Superior temporal gyrus (tissue), 1 donor: ENCODE data around the gene CBLIF.
"Not testable (repeated sequence)": the region's sequence is repeated elsewhere in the genome, so short reads cannot be mapped to it uniquely, and the experiment has no call there.

Experiments used
- DNase-seq: peaks from one replicate; pipeline ENCODE4 v3.0.0-alpha.2; 2016; ENCODE audit errors: extremely low spot score

Gene CBLIF

DNA sequence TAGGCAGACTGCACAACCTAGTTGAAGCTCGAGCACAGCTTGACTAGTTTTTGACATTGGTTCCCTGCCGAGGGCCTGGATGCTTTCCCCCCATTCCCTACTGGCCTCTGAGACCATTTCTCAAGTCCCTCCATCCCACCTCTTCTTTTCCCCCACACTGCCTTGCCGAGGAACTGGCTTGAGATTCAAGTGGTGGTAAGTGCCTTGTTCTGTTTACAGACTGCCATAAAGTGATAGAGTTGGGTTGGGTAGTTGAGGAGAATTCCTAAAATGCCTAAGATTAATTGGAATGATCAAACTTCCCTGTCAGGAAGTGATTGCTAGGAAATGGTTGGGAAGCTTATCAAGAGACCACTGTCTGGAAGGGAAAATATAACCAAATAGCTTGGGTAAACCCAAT, 50.9 kb downstream of the CBLIF start:
- DNase-seq = no peak

DNA sequence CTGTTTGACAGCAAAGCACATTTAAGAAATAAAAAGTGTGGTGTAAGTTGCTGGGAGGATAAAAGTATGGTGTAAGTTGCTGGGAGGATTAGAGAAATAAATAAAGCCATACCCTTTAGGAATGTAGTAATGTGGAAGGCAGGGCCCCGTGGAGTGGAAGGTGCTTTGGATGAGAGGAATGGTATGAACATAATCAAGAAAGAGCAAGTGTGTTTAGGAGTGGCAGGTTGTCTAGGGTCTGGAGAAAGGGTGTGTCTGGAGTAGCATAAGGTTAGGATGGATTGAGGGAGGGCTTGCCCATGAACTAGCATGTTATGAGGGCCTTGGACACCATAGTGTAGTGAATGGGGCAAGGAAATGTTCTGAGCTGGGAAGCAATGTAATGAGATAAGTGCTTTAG, 52.8 kb downstream of the CBLIF start:
- DNase-seq = no peak

DNA sequence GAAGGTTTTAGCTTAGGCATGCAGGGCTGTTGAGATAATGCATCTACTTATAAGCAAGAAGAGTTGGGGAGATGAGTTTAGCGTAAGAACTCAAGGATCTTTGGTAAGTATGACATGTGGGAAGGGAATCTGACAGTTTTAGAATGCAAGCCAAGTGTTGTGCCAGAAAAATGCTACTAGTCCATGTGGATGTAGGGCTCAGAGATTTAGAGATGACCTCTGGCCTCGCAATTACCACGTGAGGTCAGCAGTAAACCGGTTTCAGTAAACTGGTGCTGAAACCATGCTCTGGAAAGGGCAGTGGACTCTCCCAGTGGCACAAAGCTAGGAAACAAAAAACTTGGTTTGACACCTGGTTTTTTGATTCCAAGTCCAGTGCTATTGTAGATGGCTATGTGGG, 53.7 kb downstream of the CBLIF start:
- no peak for DNase-seq

DNA sequence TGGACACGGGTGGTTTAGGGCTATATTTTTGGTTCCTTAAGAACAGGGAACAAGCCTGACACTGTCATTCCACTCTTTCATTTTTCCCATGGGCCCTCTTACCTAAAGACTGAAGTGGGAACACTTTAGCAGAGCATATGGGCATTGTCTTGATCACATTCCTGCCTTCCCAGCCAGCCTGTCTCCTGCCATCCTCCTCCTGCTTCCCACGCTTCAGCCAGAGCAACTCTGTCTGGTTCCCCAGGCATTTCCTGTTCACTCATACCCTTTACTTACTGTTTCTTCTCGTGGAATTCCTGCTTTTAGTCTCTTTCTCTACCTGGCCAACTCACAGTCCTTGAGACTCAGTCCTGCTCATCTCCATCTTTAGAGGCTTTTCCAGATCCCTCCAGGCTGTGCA, 57.5 kb downstream of the CBLIF start:
- DNase-seq = no peak

DNA sequence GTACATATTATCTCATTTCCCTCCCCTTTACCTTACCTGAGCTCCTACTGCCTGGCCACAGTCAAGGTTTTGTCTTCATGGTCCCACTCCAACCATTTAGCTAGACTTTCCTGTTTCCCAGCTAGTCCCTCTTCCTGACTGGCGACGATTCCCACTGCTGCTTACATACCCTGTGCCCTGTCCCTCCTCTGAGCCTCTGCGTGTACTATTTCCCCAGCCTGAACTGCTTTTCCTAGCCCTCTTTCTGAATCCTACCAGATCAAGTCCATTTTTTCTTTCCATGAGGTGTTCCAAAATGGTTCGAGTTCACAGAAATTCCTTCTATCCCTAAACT, 58.1 kb downstream of the CBLIF start:
- no peak for DNase-seq

DNA sequence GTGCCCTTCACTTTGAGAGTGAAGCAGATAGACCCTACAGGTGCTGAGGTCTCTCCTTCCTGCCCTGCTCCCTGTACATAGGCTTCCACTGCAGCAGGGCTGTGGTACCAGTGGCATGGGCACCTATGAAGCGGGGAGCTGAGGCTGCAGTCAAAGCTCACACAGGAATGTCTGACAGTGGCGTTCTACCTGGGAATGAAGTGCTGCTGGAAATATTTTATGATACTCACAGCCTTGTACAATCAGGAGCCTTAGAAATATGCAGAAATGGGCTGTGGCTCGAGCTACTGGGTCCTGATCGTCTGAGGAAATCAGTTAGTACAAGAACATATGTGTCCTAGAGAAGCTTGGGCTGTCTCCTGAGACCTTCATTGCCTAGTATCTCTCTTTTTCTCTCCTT, 59.5 kb downstream of the CBLIF start:
- no peak for DNase-seq

DNA sequence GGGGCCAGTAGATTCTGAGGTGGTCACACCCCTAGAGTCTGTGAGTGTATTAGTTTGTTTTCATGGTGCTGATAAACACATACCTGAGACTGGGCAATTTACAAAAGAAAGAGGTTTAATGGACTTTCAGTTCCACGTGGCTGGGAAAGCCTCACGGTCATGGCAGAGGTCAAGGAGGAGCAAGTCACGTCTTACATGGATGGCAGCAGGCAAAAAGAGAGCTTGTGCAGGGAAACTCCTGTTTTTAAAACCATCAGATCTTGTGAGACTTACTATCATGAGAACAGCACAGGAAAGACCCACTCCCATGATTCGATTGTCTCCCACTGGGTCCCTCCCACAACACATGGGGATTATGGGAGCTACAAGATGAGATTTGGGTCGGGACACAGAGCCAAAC, 60.9 kb downstream of the CBLIF start:
- DNase-seq = not testable (repeated sequence)

DNA sequence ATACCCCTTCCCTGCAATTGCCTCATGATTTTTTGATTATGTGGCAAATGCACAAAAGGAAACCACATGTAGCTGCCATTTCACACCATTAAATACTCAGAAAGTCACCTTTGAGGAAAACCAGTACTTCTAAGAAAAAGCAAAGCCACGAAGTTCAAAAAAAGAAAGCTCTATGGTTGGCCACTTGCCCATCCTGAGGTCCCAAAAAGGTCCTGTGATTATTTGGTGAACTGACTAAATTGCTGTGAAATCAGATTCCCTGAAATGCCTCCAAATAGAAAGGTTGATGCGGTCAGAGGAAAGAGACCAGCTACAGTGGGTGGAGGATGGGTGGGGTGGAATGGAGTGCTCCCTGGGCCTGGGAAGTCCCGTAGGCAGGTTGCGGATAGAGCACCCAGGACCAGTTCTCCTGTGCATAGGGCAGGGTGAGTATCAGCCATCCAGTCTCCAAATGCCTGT, 61.6 kb downstream of the CBLIF start:
- DNase-seq = no peak

DNA sequence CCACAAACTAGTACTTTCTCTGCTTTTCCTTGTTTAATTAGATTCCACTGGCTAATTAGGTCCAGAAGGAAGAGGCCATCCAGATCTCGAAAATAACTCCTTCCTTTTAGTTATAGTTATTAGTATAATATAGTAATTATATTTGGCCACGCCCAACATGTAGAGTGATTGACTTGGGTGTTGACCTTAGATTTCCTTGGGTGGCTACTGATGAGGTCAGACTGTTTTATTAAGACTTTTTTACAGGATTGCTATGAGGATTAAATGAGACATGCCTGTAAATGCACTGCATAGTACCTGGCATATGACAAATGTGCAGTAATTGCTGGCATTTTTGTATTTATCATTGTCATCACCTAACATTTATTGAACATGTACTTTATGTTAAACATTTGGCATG, 63.2 kb downstream of the CBLIF start:
- no peak for DNase-seq

DNA sequence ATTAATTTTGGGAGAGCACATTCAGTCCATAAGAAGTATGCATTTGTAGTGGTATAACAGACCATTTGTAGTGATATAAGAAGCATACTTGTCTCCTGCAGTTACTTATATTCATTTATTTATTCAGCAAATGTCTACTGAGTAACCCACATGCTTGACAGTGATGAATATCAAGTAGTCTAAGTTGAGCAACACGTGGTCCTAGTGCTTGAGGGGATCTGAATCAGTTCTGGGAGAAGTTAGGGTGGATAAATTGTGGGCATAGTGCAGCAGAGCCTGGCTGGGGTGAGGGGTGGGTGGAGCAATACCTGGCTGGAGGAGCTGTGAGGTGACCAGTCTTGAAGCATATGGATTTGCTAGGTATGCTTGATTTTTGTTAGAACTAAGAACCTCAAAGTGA, 65.8 kb downstream of the CBLIF start:
- DNase-seq = no peak
